Head of caudate nucleus (tissue), 42 donors: ENCODE data around the gene C16orf74.
A peak's percentile ranks its signal among the peaks of the same experiment; 100 is the strongest.

Source experiments
- DNase-seq, 42 donors: peaks; one replicate each; pipeline versions ENCODE4 v3.0.0 to v3.0.0-alpha.2; 2020 to 2021; ENCODE audit warnings: mixed read lengths in 7 of 42
- intact Hi-C: fragments of 100-400 bp; cut with DNase I; formaldehyde crosslinking; loops from one replicate; pipeline ENCODE4 v1.15.0; 2022

C16orf74 gene

DNA sequence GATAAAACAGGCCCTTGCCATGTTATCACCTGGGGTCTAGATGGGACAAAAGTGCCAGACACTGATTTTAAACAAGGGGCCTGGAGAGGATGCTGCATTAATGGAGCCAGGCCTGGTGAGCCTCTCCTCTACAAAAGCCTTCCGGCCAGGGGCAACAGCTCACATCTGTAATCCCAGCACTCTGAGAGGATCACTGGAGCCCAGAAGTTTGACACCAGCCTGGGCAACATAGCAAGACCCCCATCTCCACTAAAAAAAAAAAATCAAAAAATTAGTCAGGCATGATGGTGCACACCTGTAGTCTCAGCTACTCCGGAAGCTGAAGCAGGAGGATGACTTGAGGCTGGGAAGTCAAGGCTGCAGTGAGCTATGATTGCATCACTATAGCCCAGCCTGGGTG, 65.6 kb downstream of the C16orf74 start:
- intact Hi-C loops: no loop called here
- DNase-seq: no peak

DNA sequence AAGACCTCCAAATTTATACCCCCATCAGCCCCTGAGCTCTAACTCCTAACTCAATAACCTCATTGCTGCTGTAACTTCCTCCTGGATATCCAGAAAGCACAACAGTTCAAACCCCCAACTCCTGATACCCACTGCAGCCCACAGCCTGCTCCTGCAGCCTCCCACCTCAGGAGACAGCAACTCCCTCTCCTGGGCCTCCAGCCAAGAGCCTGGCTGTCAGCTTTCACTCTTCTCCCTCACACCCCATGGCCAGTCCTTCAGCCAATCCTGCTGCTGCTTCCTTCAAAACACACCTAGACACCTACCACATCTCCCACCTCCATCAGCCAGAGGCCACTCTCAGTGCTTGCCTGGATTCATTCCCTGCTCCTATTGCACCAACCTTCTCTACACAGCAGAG, 67.5 kb downstream of the C16orf74 start:
- intact Hi-C loops: no loop called here
- no peak for DNase-seq

DNA sequence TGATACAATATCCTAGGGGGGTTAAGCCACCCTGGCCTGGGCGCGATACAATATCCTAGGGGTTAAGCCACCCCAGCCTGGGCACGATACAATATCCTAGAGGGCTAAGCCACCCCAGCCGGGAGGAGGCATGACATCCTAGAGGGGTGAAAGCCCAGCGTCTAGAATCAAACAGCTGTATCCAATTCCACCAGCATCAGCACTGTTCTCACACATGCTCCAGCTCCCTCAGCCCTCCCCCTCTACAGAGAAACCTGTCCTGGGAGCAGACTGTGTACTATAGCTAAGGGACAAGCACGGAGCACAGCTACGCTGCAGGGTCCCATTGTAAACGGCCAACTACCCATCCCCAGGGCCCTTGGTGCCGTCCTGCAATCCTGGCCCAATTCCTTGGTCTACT, 68.4 kb downstream of the C16orf74 start:
- intact Hi-C loops: no loop called here
- DNase-seq: no peak

DNA sequence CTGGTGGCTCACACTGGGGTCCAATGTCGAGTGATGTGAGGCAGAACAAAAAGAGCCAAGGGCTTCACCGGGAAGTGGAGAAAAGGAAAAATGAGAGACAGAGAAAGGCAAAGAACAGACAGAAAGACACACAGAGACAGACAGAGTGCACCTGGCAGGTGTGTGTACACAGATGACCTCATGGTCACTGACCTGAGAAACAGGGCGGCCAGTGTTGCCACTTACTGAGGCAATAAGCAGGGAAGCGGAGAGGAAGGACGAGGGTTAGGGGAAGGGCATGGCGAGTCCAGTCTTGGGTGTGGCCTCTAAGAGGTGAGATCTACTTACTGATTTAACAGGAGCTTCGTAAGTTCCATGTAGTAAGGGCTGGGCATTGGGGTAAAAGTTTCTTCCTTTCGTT, 69.6 kb downstream of the C16orf74 start:
- no peak for DNase-seq
- intact Hi-C loops: no loop called here

DNA sequence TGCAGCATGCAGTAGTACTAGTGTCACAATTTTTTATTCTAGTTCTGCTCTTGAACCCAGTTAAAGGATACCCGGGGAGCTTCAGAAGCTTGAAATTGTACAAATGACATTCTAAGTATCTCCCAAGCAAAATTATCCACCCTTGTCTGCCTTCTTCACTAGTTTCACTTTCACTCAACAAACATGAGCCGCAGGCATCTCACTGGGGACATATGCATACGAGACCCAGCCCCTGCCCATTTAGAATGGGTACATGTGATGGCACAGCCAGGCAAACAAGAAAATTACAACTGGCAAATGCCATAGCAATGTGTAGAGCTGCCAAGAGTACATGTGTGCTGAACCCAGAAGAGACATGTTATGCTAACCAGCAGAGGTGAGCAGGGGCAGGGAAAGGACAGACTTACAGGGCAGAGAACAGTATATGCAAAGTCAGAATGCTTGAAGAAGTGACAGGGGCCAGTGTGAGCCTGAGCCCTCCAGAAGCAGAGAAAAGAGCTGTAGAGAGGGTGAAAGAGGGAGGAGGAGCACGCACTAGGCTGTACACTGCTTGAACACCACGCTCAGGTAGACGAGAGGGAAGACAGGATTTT, 70.4 kb downstream of the C16orf74 start:
- no peak for DNase-seq
- intact Hi-C loops: no loop called here

DNA sequence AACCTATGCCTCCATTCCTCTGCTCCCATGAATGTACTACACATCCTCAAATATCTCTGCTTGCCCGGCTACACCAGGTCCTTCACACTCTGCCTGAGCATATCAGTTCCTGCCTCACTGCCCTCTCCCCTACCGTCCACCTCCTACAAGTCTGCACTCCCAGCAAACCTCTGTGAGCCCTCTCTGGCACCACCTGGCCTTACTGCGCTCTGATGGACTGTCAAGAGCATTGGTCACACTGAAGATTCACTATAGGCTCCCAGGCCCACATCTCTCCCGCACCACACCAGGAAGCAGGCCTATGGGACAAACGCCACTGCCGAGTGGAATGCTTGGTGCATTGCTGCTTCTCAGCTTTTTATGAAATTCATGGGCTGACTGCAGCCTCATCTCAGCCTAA, 71.0 kb downstream of the C16orf74 start:
- no peak for DNase-seq
- intact Hi-C loops: no loop called here

DNA sequence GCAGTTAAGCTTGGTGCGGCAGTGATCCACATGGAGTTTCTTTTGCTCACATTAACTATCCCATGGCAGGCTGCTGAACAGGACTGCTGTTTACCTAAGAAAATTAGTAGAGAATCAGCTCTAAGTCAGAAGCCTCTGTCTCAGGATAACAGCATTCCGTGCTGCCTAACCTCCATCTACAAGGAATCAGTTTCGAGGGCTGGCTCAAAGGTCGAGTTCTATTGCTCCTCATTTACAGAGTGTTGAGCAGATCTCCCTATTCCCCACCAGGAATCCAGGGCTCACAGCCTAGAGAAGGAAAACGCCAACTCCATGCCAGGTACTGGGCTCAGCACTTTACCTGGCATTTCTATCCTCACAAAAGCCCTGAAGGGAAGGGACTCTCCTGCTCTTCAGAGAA, 72.1 kb downstream of the C16orf74 start:
- intact Hi-C loops: no loop called here

DNA sequence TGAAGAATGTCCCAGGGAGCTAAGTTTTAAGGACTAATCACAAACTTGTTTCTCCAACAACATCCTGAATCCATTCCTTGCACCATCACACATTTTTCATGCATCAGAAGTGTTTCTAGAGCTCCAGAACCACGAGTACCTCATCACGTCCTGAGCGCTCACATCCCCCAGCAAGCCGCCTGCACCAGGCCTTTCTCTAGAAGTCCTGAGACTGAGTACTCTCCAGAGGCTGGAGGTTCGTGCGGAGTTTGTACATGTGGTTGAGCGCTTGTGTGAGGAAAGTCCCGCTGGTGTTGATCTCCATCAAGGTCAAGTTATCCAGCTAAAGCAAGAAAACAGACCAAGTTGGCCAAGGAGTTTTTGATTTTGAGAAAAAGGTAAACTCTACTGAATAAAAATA, 72.9 kb downstream of the C16orf74 start:
- DNase-seq: no peak
- intact Hi-C loops: no loop called here

More for the DNA sequence above, 72.1 kb downstream of the C16orf74 start:
- DNase-seq: no peak

DNA sequence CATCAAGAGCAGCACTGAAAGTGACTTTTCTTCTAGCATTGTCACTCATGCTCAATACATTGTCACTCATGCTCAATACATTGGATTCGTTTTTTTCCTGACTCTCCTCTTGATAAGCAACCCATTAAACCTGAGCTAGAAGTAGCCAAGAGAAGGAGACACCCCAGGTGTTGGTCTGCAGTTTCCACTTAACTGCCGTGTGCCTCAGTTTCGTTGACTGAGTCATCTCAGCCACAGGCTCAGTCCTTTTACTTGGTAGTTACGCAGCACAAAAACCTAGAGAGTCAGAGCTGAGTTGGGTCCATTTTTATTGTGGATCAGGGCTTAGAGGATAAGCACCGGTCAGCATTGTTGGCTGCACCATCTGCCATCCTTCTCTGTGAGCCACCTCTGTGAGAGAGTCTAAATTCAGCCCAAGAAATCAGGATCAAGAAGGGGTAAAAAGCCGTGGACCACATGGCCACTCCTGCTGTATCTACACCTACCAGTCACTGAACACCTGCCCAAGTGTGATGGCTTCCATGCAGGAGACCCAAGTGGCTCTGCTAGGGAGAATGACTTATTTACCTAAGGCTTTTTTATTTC, 73.4 kb downstream of the C16orf74 start:
- intact Hi-C loops: no loop called here
- no peak for DNase-seq

DNA sequence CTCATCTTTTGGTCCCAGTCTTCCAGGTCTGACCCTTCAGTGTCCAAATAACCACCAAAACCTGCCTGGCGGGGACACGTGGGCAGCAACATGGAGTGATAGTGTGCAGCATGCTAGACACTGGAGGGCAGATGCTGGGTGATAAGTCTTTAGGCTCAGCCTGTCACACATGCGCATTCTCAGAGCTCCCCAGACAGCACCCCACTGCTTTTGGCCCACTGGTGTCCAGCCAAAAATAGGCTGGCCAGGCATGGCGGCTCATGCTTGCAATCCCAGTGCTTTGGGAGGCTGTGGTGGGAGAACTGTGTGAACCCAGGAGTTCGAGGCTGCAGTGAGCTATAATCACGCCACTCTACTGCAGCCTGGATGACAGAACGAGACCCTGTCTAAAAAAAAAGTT, 74.4 kb downstream of the C16orf74 start:
- intact Hi-C loops: no loop called here
- no peak for DNase-seq

DNA sequence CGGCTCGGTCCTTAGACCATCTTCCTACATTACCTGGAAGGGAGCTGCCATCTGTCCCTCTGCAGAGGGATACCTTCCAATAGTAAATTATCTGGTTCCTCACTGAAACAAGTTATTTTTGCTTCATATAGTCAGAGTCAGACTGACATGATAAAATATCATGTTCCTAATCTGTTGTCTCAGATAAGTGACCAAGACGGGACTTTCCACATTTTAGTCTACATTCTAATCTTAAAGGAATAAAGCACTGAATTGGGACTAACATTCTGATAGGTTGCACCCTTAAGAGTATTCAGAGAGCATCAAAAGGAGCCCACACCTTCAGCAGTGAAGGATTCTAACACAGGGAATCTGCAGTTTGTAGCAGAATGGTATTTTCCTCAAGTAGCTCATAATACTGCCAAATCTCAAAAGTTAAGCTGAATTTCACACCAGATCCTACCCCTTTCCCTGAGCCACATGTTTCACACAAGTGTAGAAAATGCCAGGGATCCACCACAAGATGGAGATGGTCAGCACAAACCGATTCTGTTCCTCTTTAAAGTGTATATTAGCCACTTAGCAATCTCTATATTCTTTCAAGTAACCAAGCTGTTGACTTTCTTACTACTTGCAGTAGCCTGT, 75.5 kb downstream of the C16orf74 start:
- intact Hi-C loops: no loop called here
- DNase-seq: peak in 2 of 42 donors; percentile 42 to 58

DNA sequence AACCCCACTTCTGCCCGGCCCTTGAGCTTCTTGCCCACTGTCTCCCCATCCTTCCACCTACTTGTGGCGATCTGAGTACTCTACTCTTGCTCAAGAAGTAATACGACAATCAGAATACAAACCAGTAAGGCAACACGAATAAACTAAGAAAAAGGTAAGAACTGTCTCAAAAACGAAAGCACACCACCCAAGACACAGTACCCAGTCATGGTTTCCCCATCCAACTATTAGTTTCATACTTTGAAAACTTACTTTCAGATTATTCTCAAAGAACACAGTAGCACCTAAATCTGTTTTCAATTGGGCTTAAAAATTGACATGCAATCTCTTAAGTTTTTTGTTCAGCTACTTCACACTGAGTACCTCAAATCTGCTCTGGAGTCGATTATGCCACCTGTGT, 76.1 kb downstream of the C16orf74 start:
- intact Hi-C loops: no loop called here
- DNase-seq: no peak

DNA sequence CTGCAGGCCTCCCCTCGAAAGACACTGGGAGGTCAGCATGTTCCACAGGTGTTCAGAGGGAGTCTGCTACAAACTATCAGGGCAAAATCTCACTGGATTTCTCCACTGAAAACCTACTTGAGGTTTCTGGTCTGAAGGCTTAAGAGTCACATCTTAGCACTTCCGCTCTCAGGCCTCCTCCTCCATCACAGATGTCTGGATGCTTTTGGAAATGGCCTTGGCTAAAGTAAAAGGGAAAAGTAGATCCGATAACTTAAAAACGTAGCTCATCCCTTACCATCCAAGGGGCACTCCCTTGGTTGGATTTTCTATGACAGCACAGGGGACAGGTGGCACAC, 76.5 kb downstream of the C16orf74 start:
- DNase-seq: no peak
- intact Hi-C loops: no loop called here

DNA sequence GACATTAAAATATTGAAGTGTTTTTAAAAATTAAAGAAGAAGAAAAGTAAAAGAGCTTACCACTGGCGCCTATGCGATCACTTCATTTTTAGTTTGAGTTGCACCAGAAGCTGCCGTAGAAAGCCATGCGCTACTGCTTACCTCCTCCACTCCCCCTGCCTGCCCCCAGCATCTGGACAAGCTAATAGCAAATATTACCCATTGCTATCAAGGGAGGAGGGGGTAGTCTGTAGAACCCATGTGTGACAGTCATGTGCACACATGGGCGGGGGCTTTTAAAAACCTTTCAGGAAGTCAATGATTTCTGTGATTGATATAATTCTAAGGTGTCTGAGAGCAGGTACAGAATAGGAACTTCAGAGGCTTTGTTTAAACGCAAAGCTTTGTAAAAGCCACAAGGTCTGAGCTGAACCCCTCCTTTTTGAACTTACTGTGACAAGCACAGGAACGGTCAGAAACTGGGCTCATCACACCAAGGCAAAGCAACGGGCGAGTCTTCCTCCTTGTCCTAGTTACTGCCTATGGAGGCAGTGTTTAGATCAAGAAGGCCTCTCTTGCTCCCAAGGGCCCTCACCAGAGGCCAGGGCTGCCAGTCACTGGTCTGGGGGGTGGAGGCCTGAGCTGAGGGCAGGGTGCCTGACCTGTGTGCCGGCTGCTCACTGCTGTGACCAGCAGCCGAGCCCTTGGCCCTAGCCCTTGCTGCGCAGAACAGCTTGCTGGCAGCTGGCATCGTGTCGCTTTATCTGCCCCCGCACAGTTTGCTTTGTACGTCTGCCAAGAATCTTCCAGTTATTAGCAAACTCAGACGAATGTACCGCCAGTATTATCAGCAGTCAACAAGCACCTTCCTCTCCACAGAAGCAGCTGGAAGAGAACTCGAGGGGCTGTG, 77.1 kb downstream of the C16orf74 start:
- intact Hi-C loops: no loop called here
- DNase-seq: no peak

DNA sequence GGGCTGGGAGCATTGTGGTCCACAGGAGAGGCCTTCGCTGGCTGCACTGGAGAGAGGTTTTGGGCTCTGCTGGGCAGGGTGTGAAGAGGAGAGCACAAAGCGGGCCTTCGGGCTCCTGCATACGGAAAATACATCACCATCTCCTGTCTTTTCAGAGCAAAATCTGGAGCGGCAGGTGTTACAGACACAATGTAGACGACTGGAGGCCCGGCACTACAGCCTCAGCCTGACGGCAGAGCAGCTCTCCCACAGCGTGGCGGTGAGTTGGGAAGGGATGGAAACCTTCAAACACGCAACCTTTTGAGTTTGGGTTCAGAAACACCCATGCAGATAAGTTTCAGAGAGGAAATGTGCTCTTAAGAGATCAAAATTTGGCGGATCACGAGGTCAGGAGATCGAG, 80.1 kb downstream of the C16orf74 start:
- DNase-seq: no peak
- intact Hi-C loops: no loop called here

DNA sequence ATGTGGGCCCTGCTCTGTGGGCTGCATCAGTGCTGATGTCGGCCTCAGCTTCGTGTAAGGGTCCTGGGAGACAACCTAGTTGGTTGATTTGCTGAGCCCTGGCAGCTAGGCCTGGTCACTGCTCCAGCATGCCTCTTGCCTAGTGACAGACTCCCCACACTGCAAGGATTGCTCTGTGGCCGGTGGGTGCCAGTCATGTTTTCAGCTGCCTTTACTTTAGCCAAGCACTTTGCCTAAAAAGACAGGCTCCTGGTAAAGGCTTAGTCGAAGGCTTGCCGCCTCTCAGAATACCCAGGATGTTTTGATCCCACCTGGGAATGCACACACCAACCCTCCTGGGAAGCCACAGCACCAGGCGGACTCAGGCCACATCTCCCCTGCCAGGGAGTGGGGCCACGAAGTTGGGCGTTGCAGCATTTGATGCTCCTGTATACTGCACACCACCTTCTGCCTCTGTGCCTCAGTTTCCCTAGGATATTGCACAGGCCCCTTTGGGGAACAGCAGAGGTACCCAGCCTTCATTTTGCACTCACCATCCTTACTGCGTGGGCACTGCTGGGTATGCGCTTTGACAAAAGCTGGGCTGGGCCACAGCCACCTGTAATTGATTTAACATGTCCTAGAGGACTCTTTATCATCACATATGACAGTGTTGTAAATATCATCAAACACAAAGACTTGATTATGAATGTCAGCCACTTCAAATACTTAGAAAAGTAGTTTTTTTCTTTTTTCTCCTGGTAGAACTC, 82.0 kb downstream of the C16orf74 start:
- DNase-seq: no peak
- intact Hi-C loops: no loop called here

DNA sequence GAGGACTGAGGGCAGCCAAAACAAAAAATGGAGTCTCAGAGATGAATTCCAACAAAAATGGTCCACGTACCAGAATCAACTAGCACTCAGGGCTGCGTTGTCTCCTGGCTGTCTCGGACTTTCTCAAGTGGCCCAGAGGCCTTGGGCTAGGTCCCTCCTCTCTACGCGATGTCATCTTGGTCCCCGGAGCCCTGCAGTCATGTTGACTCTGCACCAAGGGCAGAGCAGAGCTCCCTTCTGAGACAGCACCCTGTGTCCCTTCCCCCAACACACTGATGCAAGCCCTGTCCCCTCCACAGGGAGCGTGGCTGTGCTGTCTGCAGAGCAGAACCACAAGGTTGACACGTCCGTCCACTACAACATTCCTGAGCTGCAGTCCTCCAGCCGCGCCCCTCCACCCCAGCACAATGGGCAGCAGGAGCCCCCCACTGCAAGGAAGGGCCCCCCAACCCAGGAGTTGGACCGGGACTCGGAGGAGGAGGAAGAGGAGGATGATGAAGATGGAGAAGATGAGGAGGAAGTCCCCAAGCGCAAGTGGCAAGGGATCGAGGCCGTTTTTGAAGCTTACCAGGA, 83.0 kb downstream of the C16orf74 start:
- intact Hi-C loops: no loop called here

DNA sequence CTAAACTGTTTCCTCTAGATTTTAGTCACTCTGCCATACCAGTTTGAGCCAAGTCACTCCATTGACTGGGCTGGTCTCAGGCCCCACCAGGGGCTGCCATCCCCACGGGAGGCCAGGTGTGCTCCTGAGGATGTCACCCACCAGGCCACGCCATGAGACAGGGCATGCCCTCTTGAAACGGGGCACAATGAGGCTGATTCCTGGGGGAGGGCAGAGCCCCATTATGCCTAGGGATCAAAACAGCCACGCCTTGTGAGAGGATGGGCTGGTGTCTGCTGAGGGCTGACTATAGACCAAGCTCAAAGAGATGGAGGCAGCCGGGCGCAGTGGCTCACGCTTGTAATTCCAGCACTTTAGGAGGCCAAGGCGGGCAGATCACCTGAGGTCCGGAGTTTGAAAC, 83.6 kb downstream of the C16orf74 start:
- DNase-seq: no peak
- intact Hi-C loops: no loop called here

More for the DNA sequence above, 83.0 kb downstream of the C16orf74 start:
- no peak for DNase-seq

DNA sequence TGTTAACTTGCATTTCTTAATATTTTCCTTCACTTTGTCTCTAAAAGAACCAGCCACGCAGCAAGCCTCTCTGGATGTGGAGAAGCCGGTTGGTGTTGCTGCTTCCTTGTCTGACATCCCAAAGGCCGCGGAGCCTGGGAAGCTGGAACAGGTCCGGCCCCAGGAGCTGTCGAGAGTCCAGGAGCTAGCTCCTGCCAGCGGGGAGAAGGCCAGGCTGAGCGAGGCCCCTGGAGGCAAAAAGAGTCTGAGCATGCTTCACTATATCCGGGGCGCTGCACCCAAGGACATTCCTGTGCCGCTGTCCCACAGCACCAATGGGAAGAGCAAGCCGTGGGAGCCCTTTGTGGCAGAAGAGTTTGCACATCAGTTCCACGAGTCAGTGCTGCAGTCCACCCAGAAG, 85.0 kb downstream of the C16orf74 start:
- peak in 3 of 42 donors; percentile 36 to 62 (median 56) for DNase-seq
- intact Hi-C loops: no loop called here
